ENCODE results near the gene DNAJA2.
"Not testable (repeated sequence)": the region's sequence is repeated elsewhere in the genome, so short reads cannot be mapped to it uniquely, and the experiment has no call there.

DNAJA2 gene

DNA sequence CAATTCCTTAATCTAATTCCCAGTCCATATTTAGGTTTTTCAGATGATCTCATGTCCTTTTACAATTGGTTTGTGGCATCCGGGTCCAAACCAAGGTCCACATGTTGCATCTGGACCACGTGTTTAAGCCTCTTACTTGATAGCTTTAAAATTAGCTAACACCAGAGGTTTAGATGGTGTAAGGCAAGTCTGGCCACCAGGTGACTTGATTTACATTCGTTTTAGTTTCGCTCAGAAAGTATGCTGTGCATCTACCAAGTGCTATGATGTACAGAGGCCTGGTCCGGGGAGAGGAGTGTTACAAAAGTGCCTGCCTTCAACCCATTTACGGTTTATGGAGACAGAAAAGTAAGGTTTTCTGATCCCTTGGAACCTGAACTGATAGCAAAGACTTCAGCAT lies 878 bp upstream of the DNAJA2 start:
- DNase-seq, result no peak

DNA sequence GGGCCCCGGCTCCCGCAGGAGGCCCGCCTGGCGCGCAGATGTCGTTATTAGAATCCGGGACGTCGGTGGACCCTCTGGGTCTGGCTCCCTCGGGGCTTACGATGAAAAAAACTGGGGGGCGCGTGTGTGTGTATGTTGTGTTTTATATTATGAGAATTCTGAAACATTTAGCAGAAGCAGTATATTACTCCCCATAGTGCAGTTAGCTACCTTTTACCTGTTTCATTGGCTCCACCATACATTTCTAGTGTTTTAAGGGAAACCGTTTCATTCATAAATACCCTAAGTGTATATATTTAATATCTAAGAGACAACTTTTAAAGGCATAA lies 486 bp upstream of the DNAJA2 start:
- no peak for DNase-seq

DNA sequence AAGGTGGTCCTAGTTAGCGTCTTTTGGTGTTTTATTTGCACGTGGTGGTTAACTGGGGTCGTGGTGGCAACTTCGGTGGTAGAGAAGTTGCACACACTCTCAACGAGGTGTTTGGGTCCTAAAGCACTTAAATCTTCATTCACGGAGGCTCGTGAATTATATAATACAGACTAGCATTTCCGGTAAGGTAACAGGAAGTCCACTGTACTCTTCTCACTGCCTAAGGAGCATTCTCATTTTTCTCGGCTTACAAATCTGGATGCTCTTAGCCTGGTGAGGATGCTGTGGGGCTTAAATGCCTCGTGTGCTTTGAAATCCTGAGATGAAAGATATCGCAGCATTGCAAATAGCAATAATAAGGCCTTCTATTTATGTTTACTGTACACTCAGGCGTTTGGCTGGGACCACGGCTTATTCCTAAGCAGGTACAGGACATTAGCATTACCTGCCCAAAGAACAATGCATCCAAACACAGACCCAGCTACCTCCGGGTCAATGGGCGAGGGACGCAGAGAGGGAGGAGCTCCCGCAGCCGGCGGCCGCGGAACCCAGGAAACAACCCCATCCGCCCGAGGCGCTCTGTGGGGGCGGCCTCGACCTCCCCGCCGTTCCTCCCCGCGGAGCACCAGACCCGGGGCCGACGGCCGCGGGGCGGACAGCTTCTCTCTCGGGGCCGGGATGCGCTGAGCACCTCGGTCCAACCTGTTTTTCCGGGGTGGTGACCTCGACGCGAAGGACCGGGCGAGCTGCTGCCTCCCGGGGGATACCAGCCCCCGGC lies 856 bp downstream of the DNAJA2 start:
- no peak for DNase-seq

DNA sequence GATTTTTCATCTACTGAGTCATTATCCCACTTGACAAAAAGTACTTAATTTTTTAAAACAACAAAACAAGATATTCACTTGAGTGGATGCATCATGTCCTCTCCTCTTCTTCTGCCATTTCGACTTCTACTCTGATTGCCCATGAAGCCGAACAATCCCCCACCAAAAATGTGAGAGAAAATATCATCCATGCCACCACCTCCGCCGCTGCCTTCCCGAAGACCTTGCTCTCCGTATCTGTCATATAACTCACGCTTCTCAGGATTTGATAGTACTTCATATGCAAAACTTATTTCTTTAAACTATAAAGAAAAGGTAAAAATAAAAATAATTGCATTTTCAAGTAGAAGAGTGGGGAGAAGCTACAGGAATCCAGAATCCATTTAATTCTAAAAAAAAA lies 2.2 kb downstream of the DNAJA2 start:
- DNase-seq, result no peak

DNA sequence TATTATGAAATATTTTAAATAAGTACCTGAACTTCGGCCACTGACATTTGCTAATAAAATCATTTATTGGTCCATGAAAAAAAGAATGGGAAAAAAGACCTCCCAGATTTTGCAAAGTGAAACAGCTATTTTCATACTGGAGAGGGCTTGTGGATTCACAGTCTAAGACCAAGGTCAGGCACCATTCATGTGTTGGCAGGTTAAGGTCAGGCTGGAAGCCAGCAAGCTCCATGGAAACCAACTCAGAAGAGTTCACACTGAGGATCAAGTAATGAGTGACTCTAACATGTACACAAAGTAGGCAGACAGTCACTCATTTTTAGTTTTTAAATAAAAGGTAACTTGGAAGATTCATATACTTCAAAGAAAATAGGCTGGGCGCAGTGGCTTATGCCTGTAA lies 3.4 kb downstream of the DNAJA2 start:
- DNase-seq, result no peak

DNA sequence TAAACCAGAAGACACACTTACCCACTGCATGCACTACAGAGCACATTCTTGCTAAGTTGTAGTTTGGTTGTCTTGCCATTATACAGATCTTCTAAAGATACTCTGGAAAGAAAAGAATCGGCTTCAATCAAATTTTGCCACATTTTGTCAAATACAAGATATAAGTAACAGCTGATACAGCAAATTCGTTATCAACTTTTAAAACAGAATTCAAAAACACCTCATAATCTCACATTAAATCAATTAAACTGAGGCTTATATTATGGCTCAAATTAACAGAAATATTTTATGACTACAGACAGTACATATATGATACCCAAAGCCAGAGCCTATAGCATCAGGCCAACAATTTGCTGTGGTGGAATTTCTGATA lies 5.4 kb downstream of the DNAJA2 start:
- DNase-seq, result no peak

DNA sequence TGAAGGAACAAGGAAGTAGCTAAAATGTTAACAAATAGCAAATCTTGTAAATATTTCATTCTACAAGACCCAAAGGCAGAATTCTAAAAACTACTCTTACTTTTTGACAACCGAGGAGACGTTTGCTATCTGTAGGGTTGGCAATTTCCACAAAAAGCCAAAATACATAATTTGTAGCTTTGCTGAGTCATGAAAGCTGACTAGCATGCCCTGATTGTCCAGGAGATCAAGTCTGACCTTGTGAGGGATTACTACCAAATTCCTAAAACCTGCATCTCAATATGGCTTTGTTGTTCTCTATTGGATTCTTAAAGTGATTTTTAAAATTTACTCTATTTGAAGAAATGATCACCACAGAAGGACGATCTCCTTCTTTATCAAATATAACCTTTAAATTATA lies 10.8 kb downstream of the DNAJA2 start:
- DNase-seq, result no peak

DNA sequence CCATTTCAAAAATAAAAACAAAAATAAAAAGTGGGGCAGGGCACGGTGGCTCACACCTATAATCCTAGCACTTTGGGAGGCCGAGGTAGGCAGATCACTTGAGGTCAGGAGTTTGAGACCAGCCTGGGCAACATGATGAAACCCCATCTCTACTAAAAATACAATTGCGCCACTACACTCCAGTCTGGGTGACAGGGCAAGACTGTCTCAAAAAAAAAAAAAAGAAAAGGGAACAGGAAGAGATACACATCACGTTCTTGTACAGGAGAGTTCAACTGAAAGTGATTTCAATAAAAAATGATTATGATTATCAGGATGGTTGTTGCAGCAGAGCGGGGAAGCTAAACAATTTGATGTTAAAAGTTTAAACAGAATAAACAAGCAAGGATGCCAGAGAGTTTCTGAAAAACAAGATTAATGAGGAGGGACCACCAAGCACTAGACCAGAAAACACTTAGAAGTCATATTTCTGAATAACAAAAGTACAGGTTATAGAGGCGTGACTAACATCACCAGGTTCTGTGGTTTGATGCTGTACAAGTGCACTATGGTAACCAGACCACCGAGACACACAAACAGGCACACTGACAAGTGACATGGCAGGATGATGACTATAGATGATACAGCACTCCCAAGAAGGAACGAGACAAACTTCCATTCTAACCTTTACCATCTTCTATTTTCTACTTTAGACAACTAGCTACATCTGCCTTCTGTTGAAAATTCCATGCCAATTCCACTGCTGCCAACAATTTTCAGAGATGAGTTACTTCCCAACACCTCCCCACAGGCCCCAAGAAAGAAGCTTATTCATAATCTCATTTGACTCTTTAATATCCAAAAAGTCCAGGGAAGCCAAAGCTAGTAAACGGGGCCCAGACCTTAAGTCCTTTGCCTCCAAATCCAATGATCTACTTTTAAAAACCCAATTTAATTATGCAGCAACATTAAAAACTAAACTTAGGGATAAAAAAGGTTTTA lies 11.8 kb downstream of the DNAJA2 start:
- DNase-seq, result no peak

DNA sequence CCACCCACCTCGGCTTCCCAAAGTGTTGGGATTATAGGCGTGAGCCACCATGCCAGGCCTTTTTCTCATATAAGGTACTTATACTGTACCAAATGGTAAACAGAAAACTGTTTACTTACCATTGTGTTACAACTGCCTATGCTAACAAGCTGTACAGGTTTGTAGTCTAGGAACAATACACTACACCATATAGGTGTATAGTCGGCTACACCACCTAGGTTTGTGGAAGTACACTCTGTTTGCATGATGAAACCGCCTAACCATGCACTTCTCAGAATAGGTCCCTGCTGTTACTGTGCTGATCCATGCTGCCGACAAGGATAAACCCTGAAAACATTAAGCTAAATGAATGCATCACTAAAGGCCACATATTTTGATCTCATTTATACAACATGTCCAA lies 18.9 kb downstream of the DNAJA2 start:
- no peak for DNase-seq

DNA sequence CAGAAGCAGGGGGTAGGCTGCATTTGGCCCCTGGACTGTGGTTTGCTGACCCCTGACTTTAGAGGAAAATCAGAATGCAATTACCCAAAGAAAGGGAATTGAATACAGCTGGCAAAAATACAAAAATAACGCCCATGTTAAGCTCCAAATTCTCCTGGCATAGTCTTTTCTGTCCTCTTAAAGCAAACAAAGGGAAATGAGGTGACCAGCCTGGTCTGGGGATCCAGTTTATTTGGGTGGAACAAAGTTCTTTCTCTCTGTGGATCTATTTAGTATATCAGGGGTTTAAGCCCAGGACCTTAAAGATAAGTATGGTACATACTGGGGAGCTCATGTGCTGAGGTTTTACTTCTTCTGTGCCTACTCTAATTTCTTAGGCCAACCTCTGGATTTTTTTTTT lies 23.5 kb downstream of the DNAJA2 start:
- no peak for DNase-seq

DNA sequence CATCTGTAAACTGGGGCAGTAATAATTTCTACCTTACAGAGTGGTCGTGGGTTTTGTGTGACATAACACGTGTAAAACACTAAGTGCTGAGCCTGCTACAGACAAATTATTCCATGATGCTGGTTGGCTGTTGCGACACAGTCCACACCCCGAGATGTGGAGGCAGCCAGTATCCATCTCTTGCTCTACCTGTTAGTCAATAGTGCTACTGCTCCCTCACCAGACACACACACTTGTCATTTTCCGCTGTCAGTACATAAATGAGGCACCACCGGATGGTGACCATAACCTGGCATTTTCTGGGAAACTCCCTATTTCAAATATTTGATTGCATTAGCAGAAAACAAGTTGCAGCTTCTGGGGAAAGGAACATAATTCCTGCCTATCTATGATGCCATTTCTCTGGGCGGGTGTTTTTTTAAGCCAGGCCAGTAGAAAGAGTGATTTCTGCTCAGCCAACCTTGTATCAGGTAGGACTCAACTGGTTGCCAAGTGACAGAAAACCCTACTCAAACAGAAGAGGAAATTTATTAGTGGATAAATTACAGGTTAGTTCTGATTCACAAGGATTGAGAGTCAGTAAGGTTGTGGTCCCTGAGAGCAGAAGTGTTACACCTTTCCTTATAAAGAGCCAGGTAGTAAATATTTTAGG lies 24.1 kb downstream of the DNAJA2 start:
- no peak for DNase-seq

DNA sequence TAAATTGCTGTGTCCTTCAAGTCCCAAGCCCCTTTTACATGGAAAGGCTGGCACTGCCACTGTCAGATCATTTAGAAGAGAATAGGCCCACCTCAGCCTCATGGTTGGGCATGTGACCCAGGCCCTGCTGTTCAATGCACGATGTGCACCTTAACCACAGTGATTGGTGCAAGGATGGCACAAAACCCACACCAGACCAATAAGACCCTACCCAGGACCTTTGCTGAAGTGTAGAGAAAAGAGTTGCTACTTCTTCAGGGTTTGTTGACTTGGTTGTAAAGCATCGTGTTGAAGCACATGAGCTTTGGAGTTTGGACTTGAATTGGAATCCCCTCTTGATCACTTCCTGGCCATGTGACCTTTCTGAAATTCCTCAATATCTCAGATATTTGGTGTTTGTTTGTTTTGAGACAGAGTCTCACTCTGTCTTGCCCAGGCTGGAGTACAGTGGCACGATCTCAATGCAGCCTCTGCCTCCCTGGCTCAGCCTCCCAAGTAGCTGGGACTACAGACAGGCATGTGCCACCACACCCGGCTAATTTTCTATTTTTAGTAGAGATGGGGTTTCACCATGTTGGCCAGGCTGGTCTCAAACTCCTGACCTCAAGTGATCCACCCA lies 24.8 kb downstream of the DNAJA2 start:
- no peak for DNase-seq

DNA sequence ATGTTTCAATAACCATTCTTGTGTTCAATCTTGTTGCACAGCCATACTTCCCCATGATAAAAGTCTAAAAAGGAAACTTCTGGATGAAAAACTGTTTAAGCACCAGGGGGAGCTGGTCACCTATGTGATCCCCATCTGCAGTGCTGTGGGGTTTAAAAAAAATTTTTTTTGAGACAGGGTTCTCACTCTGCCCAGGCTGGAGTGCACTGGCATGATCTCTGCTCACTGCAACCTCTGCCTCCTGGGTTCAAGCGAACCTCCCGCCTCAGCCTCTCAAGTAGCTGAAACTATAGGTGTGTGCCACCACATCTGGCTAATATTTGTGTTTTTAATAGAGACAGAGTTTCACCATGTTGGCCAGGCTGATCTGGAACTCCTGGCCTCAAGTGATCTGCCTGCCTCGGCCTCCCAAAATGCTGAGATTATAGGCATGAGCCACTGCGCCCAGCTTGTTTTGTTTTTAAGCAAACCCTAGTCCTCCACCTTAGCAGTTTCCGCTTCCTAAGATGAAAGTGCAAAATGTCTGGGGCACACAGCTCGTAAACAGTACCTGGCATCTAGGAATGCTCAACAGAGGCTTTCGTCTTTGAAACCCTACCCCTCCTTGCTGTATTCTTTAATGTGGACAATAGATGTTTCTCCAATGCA lies 25.4 kb downstream of the DNAJA2 start:
- DNase-seq, result no peak

DNA sequence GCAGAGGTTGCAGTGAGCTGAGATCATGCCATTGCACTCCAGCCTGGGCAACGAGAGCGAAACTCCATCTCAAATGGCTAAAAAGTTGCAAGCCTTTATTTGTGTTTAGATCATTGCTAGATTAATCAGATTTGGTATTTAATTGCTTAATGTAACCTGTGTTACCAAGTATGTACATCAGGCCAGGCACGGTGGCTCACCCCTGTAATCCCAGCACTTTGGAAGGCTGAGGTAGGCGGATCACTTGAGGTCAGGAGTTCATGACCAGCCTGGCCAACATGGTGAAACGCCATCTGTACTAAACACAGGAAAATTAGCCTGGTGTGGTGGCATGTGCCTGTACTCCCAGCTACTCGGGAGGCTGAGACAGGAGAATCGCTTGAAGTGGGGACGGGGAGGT lies 28.8 kb downstream of the DNAJA2 start:
- not testable (repeated sequence) for DNase-seq

DNA sequence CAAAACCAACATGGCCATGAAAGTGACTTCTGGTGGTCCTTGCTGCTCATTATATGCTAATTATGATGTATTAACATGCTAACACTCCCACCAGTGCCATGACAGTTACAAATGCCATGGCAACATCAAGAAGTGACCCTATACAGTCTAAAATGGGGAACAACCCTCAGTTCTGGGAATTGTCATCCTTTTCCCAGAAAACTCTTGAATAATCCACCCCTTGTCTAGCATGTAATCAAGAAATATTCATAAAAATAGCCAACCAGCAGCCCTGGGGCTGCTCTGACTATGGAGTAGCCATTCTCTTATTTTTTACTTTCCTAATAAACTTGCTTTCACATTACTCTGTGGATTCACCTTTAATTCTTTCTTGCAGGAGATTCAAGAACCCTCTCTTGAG lies 35.9 kb downstream of the DNAJA2 start:
- no peak for DNase-seq

DNA sequence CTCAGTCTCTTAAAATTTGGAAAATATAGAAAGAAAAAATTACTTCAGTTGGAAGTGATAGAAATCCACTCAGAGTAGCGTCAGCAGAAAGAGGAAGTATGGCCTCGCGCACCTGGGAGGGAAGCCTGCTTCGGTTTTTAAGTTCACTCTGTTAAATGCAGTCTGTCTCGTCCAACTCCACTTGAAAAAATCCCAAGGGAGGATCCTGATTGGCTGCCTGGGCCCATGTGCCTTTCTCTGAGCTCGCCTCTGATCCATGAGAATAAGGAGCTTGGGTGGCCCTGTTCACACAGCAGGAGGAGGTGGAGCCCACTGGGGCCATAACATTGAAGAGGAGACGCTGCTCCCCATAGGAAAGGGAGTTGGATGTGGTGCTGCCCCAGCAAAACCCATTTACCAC lies 40.7 kb downstream of the DNAJA2 start:
- DNase-seq, result no peak

DNA sequence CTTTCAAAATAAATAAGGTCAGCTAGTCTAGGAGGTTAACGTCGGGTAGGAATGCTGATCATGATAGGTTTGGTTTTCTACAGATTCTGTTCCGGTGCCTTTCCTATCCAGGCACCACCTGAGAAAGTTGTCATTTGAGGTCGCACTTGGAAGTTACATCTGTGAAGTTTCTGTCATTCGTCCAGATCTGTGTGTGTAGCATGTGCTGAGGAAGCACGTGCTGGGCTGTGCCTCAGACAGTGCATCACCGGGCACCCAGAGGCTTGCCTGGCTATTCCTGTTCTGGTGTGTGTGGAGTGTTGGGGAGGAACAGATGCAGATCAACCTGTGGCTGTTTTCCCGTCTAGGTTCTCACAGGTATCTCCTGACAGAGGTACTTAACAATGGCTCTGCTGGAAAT lies 42.6 kb downstream of the DNAJA2 start:
- DNase-seq, result no peak

DNA sequence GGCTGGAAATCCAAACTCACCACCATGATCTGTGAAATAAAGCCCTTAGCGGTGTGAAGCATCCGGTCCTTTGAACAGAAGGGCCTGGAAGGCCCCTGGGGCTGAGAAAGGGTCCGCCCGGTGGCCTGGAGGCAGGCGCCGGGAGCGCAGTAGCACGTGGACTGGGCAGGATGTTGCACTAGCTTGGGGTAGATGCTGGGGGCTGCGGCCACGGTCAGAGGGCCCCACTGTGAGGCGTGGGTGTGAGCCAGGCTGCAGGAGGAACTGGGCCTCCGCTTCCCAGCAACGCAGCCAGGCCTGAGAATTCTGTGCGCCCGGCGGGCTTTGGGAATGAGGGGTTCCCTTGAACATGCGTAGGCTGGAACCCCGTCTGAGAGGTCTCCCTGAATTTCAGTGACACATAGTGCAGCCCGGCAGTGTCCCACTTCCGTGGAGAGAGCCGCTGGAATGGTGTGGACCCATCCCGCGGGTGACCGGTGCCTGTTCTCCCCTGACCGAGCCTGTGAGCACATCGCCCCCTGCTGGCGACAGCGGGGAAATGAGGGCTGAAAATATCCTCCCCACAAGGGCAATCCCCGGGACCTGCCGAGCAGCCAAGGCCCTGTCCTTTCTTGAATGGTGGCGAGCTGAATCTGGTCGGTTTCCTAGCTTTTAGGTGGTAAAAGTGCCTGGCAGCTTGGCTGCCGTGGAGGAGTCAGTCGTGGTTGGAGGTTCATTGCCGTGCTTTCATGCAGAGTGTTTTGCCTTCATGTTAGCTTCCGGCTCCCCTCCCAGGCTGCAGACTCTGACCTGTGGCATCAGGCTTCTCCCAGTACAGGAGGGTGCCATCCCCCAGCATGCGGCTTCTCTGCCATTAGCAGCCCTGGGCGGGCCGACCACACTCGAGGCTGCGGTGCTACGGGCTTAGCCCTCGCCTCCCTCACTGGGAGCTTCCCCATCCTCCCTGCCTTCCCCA lies 43.8 kb downstream of the DNAJA2 start:
- peak; percentile 20 for DNase-seq

DNA sequence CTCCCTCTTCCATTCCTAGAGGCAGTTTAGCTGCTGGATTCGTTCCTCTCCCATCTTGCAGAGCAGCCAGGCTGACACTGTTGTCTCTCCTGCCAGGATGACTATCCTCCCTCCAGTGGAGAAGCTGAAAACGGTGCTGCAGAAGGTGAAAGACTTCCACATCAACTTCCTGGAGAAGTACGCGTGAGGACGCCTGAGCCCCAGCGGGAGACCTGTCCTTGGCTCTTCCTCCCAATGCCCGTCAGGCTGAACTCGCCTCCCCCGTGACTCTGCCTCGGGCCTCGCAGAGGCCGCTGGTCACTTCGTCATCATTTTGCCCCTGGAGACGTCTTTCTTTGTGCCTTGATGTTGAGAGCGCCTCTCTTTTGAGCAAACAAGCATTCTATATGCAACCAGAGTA lies 44.7 kb downstream of the DNAJA2 start:
- DNase-seq, result no peak

DNA sequence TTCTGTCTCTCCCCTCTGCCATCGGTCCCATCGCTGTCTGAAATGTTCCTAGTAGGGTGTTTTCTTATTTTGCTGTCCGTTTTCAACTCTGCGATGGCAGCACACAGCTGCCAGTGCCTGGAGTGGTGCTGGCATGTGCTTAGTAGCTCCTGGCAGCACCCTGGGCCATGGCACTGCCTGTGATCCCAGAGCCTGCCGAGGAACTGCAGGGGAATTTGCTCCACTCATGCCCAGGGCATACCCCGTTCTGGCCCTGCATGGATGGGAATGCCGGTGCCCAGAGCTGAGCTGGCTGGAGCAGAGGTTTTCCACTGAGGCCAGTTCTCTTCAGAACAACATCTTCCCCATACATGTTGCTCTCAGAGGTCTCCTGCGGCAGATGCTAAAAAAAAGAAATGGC lies 46.2 kb downstream of the DNAJA2 start:
- DNase-seq, result no peak

DNA sequence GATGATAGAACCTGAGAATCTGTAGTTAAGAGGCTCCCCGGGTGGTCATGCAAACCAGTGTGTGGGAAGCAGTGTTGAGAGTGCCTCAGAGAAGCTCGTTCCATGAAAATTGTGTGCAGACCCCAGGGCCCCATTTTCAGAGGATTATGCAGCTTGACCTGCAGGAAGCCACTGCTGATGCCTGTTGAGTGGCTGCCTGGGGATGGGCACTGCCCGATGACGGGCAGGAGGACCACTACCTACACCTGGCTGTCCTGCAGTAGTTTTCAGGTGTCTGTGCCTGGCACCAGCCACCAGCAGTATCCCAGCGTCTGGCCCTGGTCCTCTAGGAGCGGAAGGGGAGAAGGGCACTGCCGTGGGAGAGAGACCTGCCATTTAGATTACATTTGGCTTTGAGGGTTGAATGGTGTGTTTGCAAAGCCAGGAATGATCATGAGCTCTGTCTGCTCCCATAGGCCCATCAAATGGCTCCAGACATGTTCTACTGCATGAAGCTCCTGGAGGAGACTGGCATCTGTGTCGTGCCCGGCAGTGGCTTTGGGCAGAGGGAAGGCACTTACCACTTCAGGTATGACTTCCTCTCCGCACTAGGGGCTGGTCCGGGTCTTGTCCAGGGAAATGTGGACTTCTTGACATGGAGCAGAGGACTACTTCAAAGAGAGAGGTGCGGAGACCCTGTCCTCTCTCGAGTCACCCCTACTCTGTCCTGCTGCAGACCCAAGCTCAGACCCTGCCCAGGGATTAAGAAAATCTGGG lies 46.8 kb downstream of the DNAJA2 start:
- DNase-seq, result no peak
